NOMO-1 (cell line): ENCODE measurements around the gene MTMR4.
A peak's percentile ranks its signal among the peaks of the same experiment; 100 is the strongest.
"Not testable (repeated sequence)": the region's sequence is repeated elsewhere in the genome, so short reads cannot be mapped to it uniquely, and the experiment has no call there.

ENCODE experiments used
- DNase-seq, 2 experiments: peaks; one replicate each; lab custom pipeline; 2025; ENCODE audit not compliant: unreplicated experiment in 2 of 2; lab: John Stamatoyannopoulos, UW

Gene MTMR4

GRCh38 chr17:58493506-58493905 is 20.9 kb downstream of the MTMR4 start:
- peak; percentile 79 to 80 for DNase-seq

GRCh38 chr17:58492238-58493121 is 22.0 kb downstream of the MTMR4 start:
- no peak for DNase-seq

- no peak for DNase-seq
Observed at GRCh38 chr17:58491510-58492045, 22.9 kb downstream of the MTMR4 start.

GRCh38 chr17:58488428-58488890 is 26.0 kb downstream of the MTMR4 start:
- DNase-seq = no peak

- no peak for DNase-seq
Observed at GRCh38 chr17:58487589-58488427, 26.6 kb downstream of the MTMR4 start, which contains the start of gene HSF5. TSS of gene HSF5 (minus strand) at chr17:58488408. CDS start at chr17:58488274, 134 bp downstream.

GRCh38 chr17:58484600-58484999 is 29.8 kb downstream of the MTMR4 start:
- no peak for DNase-seq

GRCh38 chr17:58481798-58482197 is 32.6 kb downstream of the MTMR4 start:
- not testable (repeated sequence) for DNase-seq

GRCh38 chr17:58480090-58480489 is 34.3 kb downstream of the MTMR4 start:
- DNase-seq = peak; percentile 19 to 66

- DNase-seq = no peak
Observed at GRCh38 chr17:58476812-58477211, 37.6 kb downstream of the MTMR4 start.

- no peak for DNase-seq
Observed at GRCh38 chr17:58475985-58476384, 38.5 kb downstream of the MTMR4 start.

- DNase-seq = no peak
Observed at GRCh38 chr17:58470356-58470755, 44.1 kb downstream of the MTMR4 start.

GRCh38 chr17:58468944-58469343 is 45.5 kb downstream of the MTMR4 start:
- no peak for DNase-seq

GRCh38 chr17:58455491-58455890 is 58.9 kb downstream of the MTMR4 start:
- DNase-seq = no peak

GRCh38 chr17:58452738-58453137 is 61.7 kb downstream of the MTMR4 start:
- no peak for DNase-seq

GRCh38 chr17:58447039-58447975 is 67.1 kb downstream of the MTMR4 start:
- peak; percentile 60 to 70 for DNase-seq

GRCh38 chr17:58446086-58446485 is 68.4 kb downstream of the MTMR4 start:
- DNase-seq = no peak
